K562 (cell line): ENCODE measurements around the gene MKLN1. TPM values are rescaled to one million over a fixed set of nuclear protein-coding genes. Genes with fewer than 3 reads are reported as not detected.

Experiments used
- ATAC-seq: fragments of 200-7000 bp; cut with Tn5 transposase; 3 replicates; pipeline ENCODE4 v1.9.1; 2020; ENCODE audit warnings: moderate library complexity
- BruUV-seq: library from RNA; stranded (reverse); fragments of 400-500 nt; replicated peaks from 2 replicates; lab custom pipeline; 2021; lab: Mats Ljungman, UMichigan
- CTCF ChIA-PET: fragments of 300-600 bp; formaldehyde crosslinking; extraction: SDS; loops from one replicate; lab custom pipeline; 2021; ENCODE audit warnings: low intra/inter-chr PET ratio; lab: Yijun Ruan, JAX
- POLR2A ChIA-PET: fragments of 300-600, 350-650 bp; sonication (Branson Sonifier 250); formaldehyde crosslinking; extraction: SDS; loops from one replicate; lab custom pipeline; 2021; ENCODE audit warnings: antibody characterized with exemption, inconsistent platforms; lab: Yijun Ruan, JAX
- DNase-seq, 4 experiments: peaks; one replicate each; pipeline versions ENCODE4 v3.0.0 to v3.0.0-alpha.2; 2011 to 2018; ENCODE audit warnings: low spot score in 3 of 4, mixed read lengths in 3 of 4; ENCODE audit errors: extremely low read depth in 1 of 4
- FAIRE-seq: peaks from 2 replicates; lab custom pipeline; 2011; peaks lifted over from hg19 to GRCh38; lab: Jason Lieb, UNC
- H2AFZ ChIP-seq: 2 replicates; pipeline ENCODE4 v1.6.0; 2011; ENCODE audit warnings: low read depth, low read length, control low read depth, inconsistent platforms
- H3K27ac ChIP-seq: fragments of 200-600 bp; 3 replicates; pipeline ENCODE4 v1.8.0; 2011; ENCODE audit warnings: low read depth, mild to moderate bottlenecking, control low read depth, inconsistent platforms, low read length, moderate library complexity, mixed read lengths; ENCODE audit errors: extremely low read depth
- H3K27me3 ChIP-seq, 2 experiments: fragments of 300-600 bp in 1 of 2; 2 replicates in 1 of 2; 3 replicates in 1 of 2; pipeline versions ENCODE4 v1.6.0 to v1.8.0; 2011; ENCODE audit warnings: inconsistent platforms in 2 of 2, low read length in 2 of 2, mild to moderate bottlenecking in 1 of 2, mixed read lengths in 1 of 2, moderate library complexity in 1 of 2; ENCODE audit not compliant: control insufficient read depth in 2 of 2, insufficient read depth in 2 of 2
- H3K36me3 ChIP-seq: fragments of 300-600 bp; 3 replicates; pipeline ENCODE4 v1.8.0; 2011; ENCODE audit warnings: mild to moderate bottlenecking, low read length, inconsistent platforms; ENCODE audit not compliant: control insufficient read depth, insufficient read depth
- H3K4me1 ChIP-seq, 2 experiments: fragments of 200-600 bp in 1 of 2; replicated peaks in 1 of 2; 2 replicates in 1 of 2; 3 replicates in 1 of 2; pipeline versions ENCODE4 v1.5.1 to v1.8.0; 2011; ENCODE audit warnings: inconsistent platforms in 2 of 2, low read length in 2 of 2, mild to moderate bottlenecking in 1 of 2, mixed read lengths in 1 of 2, moderate library complexity in 1 of 2; ENCODE audit not compliant: control insufficient read depth in 2 of 2, insufficient read depth in 2 of 2
- H3K4me2 ChIP-seq: 2 replicates; pipeline ENCODE4 v1.6.1; 2011; ENCODE audit warnings: low read length, control low read depth, inconsistent platforms, mixed read lengths; ENCODE audit not compliant: insufficient read depth
- H3K4me3 ChIP-seq: fragments of 200-600 bp; sonication (generic), shearing (Covaris generic); 2 replicates; pipeline ENCODE4 v1.5.1; 2016; ENCODE audit warnings: control low read depth, inconsistent platforms
- H3K79me2 ChIP-seq: fragments of 200-600 bp; 3 replicates; pipeline ENCODE4 v1.8.0; 2011; ENCODE audit warnings: low read length, inconsistent platforms; ENCODE audit not compliant: control insufficient read depth, insufficient read depth
- H3K9ac ChIP-seq, 2 experiments: 2 replicates each; pipeline versions ENCODE4 v1.6.0 to v1.6.1; 2011; ENCODE audit warnings: low read depth in 2 of 2, low read length in 2 of 2, control low read depth in 1 of 2, inconsistent platforms in 1 of 2, mild to moderate bottlenecking in 1 of 2, mixed read lengths in 1 of 2; ENCODE audit not compliant: insufficient read depth in 1 of 2
- H3K9me1 ChIP-seq: one replicate; pipeline ENCODE4 v1.6.0; 2011; ENCODE audit warnings: inconsistent platforms, mild to moderate bottlenecking, low read length, moderate library complexity; ENCODE audit not compliant: control insufficient read depth, insufficient read depth
- H3K9me3 ChIP-seq: replicated peaks from 2 replicates; pipeline ENCODE4 v1.5.1; 2011; ENCODE audit warnings: low read depth, low read length, inconsistent platforms; ENCODE audit not compliant: control insufficient read depth, insufficient read depth
- H4K20me1 ChIP-seq: replicated peaks from 2 replicates; pipeline ENCODE4 v1.6.1; 2011; ENCODE audit warnings: low read length, inconsistent platforms, mixed read lengths; ENCODE audit not compliant: control insufficient read depth, insufficient read depth
- CEBPB ChIP-seq: fragments of 450-650 bp; IDR thresholded peaks from 2 replicates; pipeline ENCODE4 v1.6.1; 2016; ENCODE audit warnings: missing genetic modification characterization, missing compliant biosample characterization
- HDAC2 ChIP-seq: fragments of 450-650 bp; IDR thresholded peaks from 2 replicates; pipeline ENCODE4 v1.6.1; 2016; ENCODE audit warnings: mild to moderate bottlenecking
- KDM1A ChIP-seq, 2 experiments: fragments of 450-650 bp; IDR thresholded peaks; 2 replicates each; pipeline ENCODE4 v1.6.1; 2016; ENCODE audit warnings: mild to moderate bottlenecking in 2 of 2
- MAZ ChIP-seq, 2 experiments: fragments of 450-650 bp in 1 of 2; sonication (generic) in 1 of 2; formaldehyde crosslinking; IDR thresholded peaks in 1 of 2; conservative IDR thresholded peaks in 1 of 2; 2 replicates each; pipeline versions ENCODE4 v1.4.0 to v1.5.0; 2020; ENCODE audit warnings: mild to moderate bottlenecking in 1 of 2, missing genetic modification reagents in 1 of 2
- POLR2H ChIP-seq: IDR thresholded peaks from 2 replicates; pipeline ENCODE4 v1.6.1; 2016; ENCODE audit warnings: missing genetic modification characterization, low read depth, mild to moderate bottlenecking, control low read depth, missing compliant biosample characterization, moderate library complexity
- RAD21 ChIP-seq, 2 experiments: fragments of 250-450 bp in 1 of 2; fragments of 450-650 bp in 1 of 2; sonication (Bioruptor Pico) in 1 of 2; formaldehyde crosslinking in 1 of 2; IDR thresholded peaks in 1 of 2; conservative IDR thresholded peaks in 1 of 2; 2 replicates each; pipeline versions ENCODE4 v1.4.0 to v1.8.0; 2020 to 2022; ENCODE audit warnings: mild to moderate bottlenecking in 2 of 2, moderate library complexity in 1 of 2
- ZNF444 ChIP-seq: fragments of 250-450 bp; sonication (Bioruptor Pico); IDR thresholded peaks from 2 replicates; pipeline ENCODE4 v1.4.0; 2020; ENCODE audit warnings: mild to moderate bottlenecking, moderate library complexity
- WGBS: fragments of 100-300 bp; shearing (Covaris generic); methylation state at CpG from one replicate; pipeline ENCODE4 v1.1.6; 2016; ENCODE audit warnings: low coverage, mixed read lengths; ENCODE audit not compliant: insufficient coverage; ENCODE audit errors: missing lambda C conversion rate; 5-methylcytosine and 5-hydroxymethylcytosine counted together
- in situ Hi-C: fragments of 300-500 bp; cut with MboI; formaldehyde crosslinking; loops from 4 replicates; pipeline ENCODE4 v1.15.0; 2018; ENCODE audit warnings: inconsistent platforms, mixed read lengths
- intact Hi-C: fragments of 100-400 bp; cut with micrococcal nuclease; formaldehyde crosslinking; loops from 2 replicates; pipeline ENCODE4 v1.14.2; 2022
- polyA plus RNA-seq, 8 experiments: library from polyadenylated mRNA; depleted of rRNA in 4 of 8; stranded (reverse) in 5 of 8; unstranded in 3 of 8; fragments of >200 nt; fragmentation: Nextera tagmentation in 2 of 8; fragmentation: Illumina TruSeq in 1 of 8; extraction: Ambion mirVana in 2 of 8; extraction: Trizol in 1 of 8; gene quantifications; 2 replicates each; pipeline versions ENCODE4 v1.2.1 to v1.2.3, GENCODE V29; 2011 to 2014; ENCODE audit warnings: inconsistent platforms in 1 of 8, missing spikeins in 1 of 8
- total RNA-seq, 7 experiments: library from RNA; depleted of rRNA in 6 of 7; stranded (reverse); fragments of >200 nt in 6 of 7; fragmentation: Illumina TruSeq in 2 of 7; extraction: Trizol in 2 of 7; gene quantifications; 2 replicates each; pipeline versions ENCODE4 v1.2.1 to v1.2.3, GENCODE V29; 2011 to 2021; ENCODE audit warnings: low replicate concordance in 1 of 7
- TF ChIP-seq, protein P1 (sequence below), 2 experiments: fragments of 450-650 bp; formaldehyde crosslinking in 1 of 2; IDR thresholded peaks; 2 replicates each; pipeline versions ENCODE4 v1.4.0 to v1.6.1; 2014 to 2020; ENCODE audit warnings: mild to moderate bottlenecking in 2 of 2, borderline replicate concordance in 1 of 2, low read depth in 1 of 2
- TF ChIP-seq, protein P2 (sequence below): fragments of 250-450 bp; sonication (Bioruptor Pico); IDR thresholded peaks from 2 replicates; pipeline ENCODE4 v1.5.0; 2021
- TF ChIP-seq, protein P3 (sequence below): fragments of 450-650 bp; formaldehyde crosslinking; IDR thresholded peaks from 2 replicates; pipeline ENCODE4 v1.4.0; 2022; ENCODE audit warnings: mild to moderate bottlenecking, moderate library complexity

The MKLN1 gene
- total and polyA plus RNA-seq, 9 of the 15 experiments (the other 6 are each of a cell fraction or from before 2014, with no cell fraction given): 18.6 to 80.4 (median 56.0) TPM

DNA sequence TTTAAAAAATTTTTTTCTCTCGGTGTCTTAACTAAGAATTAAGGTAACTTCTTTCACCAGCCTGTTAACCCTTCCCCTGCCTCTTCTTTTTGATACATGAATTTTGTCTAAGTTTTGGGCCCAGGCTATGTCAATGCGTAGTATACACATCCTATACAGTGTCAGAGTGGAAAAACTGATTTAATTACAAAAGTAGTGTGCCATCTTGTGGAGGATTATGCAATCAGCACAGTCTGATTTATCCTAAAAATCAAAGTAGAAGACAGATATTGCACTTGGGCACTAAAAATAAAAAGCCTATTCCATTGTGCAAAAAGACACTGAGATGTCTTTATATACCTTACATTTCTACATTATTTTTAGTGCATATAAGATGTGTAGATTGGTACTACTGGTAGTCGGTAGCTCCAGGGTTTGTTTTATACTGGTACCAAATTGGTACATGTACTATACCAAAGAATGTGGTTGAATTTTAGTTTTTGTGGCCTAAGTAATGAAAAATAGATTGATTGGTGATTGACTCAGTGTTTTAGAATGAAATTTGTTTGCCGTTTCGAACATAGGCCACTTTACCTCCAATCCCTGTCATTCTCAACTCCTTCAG is 96.6 kb downstream of the MKLN1 start:
- peak in 2 of 4 experiments; percentile 22 to 32 for DNase-seq
- no peak overlapping the region for H3K9ac ChIP-seq
- H3K4me2 ChIP-seq: no peak overlapping the region
- H2AFZ ChIP-seq: no peak overlapping the region
- H3K79me2 ChIP-seq: 0 out of 3 replicates have a peak, but pooled peaks cover 4% of the 10 kb centered on the region
- no peaks in the 10 kb centered on the region for H4K20me1 ChIP-seq
- H3K36me3 ChIP-seq: peaks cover 39% of the 10 kb centered on the region
- no peaks in the 10 kb centered on the region for H3K9me3 ChIP-seq
- in situ Hi-C loops (no loop called here), intact Hi-C loops (loop anchor here (1.0 to 10.0 kb wide), 4 partner anchors 97 to 527 kb away; partner anchors contain the start of gene MKLN1)
- POLR2A ChIA-PET: no interaction called here
- no TSS peak for BruUV-seq
- CTCF ChIA-PET: interaction anchor here (1.2 kb wide), 1 partner anchor 352 kb away, joined by 3 read pairs; no protein-coding TSS in a partner anchor
- WGBS: 75% methylated on average over 5 of the region's 5 CpGs
- no peaks in the 10 kb centered on the region for H3K27me3 ChIP-seq
- H3K27ac ChIP-seq: no peak overlapping the region
- peak; percentile 89 for ATAC-seq
- H3K9me1 ChIP-seq: no peaks in the 10 kb centered on the region
- no peaks in the 10 kb centered on the region for H3K4me1 ChIP-seq
- no peak overlapping the region for H3K4me3 ChIP-seq
- FAIRE-seq: no peak
- TF ChIP-seq POLR2H: peak; percentile 40
- TF ChIP-seq CEBPB (tag): peak; percentile 93
- TF ChIP-seq MAZ (CRISPR knock-in tag; conservative IDR thresholded peaks at IDR 0.05 in 1 of 2, IDR thresholded peaks at IDR 0.05 in 1 of 2): 0 out of 4 replicates have a peak, but pooled peaks of 1 of the 2 experiments have one; percentile 18
- peak; percentile 58 to 74 for TF ChIP-seq RAD21 (CRISPR knock-in tag; conservative IDR thresholded peaks at IDR 0.05 in 1 of 2, IDR thresholded peaks at IDR 0.05 in 1 of 2)
- peak; percentile 52 to 75; a peak in 2 of 4 replicates for TF ChIP-seq KDM1A (IDR thresholded peaks at IDR 0.05)
- TF ChIP-seq, protein P1, sequence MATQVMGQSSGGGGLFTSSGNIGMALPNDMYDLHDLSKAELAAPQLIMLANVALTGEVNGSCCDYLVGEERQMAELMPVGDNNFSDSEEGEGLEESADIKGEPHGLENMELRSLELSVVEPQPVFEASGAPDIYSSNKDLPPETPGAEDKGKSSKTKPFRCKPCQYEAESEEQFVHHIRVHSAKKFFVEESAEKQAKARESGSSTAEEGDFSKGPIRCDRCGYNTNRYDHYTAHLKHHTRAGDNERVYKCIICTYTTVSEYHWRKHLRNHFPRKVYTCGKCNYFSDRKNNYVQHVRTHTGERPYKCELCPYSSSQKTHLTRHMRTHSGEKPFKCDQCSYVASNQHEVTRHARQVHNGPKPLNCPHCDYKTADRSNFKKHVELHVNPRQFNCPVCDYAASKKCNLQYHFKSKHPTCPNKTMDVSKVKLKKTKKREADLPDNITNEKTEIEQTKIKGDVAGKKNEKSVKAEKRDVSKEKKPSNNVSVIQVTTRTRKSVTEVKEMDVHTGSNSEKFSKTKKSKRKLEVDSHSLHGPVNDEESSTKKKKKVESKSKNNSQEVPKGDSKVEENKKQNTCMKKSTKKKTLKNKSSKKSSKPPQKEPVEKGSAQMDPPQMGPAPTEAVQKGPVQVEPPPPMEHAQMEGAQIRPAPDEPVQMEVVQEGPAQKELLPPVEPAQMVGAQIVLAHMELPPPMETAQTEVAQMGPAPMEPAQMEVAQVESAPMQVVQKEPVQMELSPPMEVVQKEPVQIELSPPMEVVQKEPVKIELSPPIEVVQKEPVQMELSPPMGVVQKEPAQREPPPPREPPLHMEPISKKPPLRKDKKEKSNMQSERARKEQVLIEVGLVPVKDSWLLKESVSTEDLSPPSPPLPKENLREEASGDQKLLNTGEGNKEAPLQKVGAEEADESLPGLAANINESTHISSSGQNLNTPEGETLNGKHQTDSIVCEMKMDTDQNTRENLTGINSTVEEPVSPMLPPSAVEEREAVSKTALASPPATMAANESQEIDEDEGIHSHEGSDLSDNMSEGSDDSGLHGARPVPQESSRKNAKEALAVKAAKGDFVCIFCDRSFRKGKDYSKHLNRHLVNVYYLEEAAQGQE (IDR thresholded peaks at IDR 0.05; ENCODE audit: borderline replicate concordance): peak; percentile 74
- TF ChIP-seq, protein P1 (CRISPR knock-in tag; IDR thresholded peaks at IDR 0.05; ENCODE audit: low read depth): no peak
- TF ChIP-seq HDAC2: 0 out of 2 replicates have a peak, but pooled peaks have one; percentile 20
- no peak for TF ChIP-seq ZNF444 (CRISPR knock-in tag)
- TF ChIP-seq, protein P2, sequence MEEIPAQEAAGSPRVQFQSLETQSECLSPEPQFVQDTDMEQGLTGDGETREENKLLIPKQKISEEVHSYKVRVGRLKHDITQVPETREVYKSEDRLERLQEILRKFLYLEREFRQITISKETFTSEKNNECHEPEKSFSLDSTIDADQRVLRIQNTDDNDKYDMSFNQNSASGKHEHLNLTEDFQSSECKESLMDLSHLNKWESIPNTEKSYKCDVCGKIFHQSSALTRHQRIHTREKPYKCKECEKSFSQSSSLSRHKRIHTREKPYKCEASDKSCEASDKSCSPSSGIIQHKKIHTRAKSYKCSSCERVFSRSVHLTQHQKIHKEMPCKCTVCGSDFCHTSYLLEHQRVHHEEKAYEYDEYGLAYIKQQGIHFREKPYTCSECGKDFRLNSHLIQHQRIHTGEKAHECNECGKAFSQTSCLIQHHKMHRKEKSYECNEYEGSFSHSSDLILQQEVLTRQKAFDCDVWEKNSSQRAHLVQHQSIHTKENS (CRISPR knock-in tag): no peak
- TF ChIP-seq, protein P3, sequence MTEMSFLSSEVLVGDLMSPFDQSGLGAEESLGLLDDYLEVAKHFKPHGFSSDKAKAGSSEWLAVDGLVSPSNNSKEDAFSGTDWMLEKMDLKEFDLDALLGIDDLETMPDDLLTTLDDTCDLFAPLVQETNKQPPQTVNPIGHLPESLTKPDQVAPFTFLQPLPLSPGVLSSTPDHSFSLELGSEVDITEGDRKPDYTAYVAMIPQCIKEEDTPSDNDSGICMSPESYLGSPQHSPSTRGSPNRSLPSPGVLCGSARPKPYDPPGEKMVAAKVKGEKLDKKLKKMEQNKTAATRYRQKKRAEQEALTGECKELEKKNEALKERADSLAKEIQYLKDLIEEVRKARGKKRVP (CRISPR knock-in tag): no peak
